ENCODE results near the gene VPS13C.

VPS13C gene, protein sequence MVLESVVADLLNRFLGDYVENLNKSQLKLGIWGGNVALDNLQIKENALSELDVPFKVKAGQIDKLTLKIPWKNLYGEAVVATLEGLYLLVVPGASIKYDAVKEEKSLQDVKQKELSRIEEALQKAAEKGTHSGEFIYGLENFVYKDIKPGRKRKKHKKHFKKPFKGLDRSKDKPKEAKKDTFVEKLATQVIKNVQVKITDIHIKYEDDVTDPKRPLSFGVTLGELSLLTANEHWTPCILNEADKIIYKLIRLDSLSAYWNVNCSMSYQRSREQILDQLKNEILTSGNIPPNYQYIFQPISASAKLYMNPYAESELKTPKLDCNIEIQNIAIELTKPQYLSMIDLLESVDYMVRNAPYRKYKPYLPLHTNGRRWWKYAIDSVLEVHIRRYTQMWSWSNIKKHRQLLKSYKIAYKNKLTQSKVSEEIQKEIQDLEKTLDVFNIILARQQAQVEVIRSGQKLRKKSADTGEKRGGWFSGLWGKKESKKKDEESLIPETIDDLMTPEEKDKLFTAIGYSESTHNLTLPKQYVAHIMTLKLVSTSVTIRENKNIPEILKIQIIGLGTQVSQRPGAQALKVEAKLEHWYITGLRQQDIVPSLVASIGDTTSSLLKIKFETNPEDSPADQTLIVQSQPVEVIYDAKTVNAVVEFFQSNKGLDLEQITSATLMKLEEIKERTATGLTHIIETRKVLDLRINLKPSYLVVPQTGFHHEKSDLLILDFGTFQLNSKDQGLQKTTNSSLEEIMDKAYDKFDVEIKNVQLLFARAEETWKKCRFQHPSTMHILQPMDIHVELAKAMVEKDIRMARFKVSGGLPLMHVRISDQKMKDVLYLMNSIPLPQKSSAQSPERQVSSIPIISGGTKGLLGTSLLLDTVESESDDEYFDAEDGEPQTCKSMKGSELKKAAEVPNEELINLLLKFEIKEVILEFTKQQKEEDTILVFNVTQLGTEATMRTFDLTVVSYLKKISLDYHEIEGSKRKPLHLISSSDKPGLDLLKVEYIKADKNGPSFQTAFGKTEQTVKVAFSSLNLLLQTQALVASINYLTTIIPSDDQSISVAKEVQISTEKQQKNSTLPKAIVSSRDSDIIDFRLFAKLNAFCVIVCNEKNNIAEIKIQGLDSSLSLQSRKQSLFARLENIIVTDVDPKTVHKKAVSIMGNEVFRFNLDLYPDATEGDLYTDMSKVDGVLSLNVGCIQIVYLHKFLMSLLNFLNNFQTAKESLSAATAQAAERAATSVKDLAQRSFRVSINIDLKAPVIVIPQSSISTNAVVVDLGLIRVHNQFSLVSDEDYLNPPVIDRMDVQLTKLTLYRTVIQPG (N-terminal part only)

DNA sequence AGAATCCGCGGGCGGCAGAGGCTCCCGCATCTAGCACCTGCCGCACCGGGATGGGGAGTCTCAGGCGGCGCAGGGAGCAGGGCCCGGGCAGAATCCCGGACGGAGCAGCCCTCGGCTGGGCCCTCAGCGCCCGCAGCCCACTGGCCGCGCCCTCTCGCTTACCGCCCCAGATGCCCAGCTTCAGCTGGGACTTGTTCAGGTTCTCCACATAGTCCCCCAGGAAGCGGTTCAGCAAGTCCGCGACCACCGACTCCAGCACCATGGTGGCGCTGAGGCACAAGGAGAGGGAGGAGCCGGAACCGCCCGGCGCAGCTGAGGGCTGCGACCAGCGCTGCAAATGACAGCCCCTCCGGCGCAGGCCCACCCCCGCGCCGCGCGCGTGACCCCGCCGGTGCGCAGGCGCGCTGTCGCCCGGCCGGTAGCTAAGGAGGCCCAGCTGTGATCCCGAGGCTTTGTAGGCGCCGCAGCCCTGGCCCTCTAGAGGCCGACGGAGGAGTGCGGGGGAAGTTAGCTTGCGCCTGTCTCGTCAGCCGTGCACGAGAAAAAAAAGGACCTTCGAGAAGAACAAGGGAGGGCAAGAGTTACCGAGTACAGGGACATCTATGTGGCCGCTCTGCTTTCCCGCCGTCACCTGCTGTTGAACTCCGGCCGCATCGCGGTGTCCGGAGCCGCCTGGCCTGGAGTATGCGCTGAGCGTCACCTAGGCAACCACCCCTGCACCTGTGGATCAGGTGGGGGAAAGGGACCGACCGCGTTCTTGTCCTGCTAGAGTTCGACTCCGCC is at the start of gene VPS13C:
Gene VPS13C (minus strand): TSS at position 335 of the 783 bp plus-strand sequence. CDS start 73 bp downstream, at position 262.
- DNase-seq (ENCODE audit: low spot score): peak; percentile 94

DNA sequence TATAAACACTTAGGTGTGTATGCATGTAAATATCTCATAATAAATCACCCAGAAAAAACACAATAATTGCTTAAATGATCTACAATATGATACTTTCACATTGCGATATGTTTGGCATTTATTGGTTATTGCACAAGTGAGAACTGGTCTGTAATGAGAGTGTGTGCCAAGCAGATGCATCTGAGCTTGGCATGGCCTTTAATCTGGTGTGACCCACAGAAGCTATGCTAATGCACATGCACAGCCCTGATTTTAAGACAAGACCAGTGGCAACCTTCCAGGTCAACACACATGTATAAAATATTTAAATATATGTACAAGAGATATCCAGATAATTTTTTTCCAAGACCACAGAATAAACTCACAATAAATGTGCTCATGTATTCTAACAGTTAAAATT is 49.2 kb upstream of the VPS13C start:
- DNase-seq (ENCODE audit: low spot score): no peak

DNA sequence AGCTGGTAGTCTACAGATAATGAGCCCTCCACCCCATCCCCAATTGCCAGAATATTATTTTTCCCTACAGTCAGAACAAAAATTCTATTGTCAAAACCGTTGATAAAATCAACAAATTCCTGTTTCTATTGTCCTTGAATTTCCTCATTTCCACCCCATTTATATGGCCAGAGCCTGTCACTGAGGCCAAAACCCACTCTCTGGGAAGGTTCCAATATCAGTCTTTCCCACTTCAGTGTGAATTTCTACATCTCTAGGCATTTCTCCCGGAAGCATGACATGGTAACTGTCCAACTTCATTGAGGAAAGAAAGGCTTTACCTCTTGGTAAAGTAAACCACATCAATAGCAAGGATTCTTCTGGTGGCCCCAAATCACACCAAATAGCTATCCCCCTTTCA is 48.2 kb upstream of the VPS13C start:
- no peak for DNase-seq (ENCODE audit: low spot score)

- no peak for DNase-seq (ENCODE audit: low spot score)
Observed at GRCh38 chr15:62107571-62108121, 47.4 kb upstream of the VPS13C start.

- DNase-seq (ENCODE audit: low spot score): no peak
Observed at GRCh38 chr15:62106096-62106495, 45.8 kb upstream of the VPS13C start.

DNA sequence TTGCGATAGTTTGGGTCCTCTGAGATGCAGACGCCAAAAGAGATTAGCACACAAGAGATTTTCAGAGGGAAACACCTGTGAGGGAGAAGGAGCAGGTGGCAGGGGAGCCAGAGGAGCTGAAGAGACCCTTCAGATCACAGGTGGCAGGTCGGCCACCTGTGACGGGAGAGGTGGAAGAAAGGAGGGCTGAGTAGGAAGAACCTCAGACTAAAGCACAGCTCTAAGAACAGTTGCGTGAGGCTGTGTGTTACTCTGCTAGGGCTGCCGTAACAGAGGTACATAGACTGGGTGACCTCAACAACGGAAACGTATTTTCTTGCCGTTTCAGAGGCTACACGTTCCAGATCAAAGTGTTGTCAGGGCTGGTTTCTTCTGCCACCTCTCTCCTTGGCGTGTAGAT is 45.0 kb upstream of the VPS13C start:
- no peak for DNase-seq (ENCODE audit: low spot score)

DNA sequence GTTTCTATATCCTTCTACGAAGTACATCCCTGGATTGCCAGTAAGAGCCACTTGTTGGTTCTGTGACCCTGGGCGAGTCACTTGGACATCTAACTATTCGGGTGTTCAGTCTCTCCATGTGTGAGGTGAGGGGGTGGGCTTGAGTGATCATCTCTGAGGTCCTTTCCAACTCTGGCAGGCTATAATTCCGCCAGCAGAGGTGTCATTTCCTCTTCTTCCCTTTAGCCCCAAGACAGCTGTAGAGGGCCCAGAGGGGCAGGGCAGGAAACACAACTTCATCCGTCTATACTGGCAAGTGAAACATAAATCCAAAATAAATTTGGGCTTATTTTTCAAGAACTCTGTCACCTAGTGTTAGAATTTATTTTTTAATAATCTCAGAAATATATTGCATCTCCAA is 44.6 kb upstream of the VPS13C start:
- no peak for DNase-seq (ENCODE audit: low spot score)

DNA sequence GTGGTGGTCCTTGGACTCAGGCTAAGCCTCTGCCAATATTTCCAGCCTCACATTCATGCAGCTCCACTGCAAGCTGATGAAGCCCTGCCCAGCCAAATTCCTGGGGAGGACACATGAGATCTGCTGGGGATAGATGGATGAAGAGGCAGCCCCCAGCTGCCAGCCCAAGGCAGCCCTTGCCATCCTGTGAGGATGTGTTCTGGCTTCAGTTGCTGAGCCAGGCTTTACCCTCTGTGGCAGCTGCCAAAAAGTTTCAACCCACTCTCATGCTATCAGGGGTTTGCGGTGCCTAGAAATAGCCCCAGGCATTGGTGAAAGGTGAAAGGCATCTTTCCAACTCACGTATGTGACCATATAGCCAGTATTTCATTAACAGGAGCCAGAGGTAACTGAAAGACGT is 44.2 kb upstream of the VPS13C start:
- no peak for DNase-seq (ENCODE audit: low spot score)

GRCh38 chr15:62103431-62103830 is 43.2 kb upstream of the VPS13C start:
- no peak for DNase-seq (ENCODE audit: low spot score)

- DNase-seq (ENCODE audit: low spot score): no peak
Observed at GRCh38 chr15:62099094-62099601, 38.9 kb upstream of the VPS13C start.

DNA sequence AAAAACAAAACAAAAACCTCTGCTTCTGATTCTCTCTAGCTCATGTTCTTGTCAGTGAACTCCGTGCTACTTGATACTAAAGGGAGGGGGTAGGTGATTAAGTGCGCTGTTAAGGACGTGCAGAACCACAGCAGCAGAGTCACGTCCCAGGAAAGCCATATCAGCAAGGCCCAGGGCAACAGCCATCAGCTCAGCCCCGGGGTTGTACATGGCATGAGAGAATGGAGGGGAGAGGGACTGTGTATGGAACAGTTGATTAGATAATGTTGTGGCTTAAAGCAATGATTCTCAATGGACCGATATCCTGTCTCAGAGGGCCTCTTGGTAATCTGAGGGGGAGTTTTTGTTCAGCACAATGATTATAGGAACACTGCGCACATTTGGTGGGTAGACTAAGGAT is 34.1 kb upstream of the VPS13C start:
- no peak for DNase-seq (ENCODE audit: low spot score)

- no peak for DNase-seq (ENCODE audit: low spot score)
Observed at GRCh38 chr15:62093809-62094208, 33.6 kb upstream of the VPS13C start.

- no peak for DNase-seq (ENCODE audit: low spot score)
Observed at GRCh38 chr15:62090988-62091387, 30.7 kb upstream of the VPS13C start.

DNA sequence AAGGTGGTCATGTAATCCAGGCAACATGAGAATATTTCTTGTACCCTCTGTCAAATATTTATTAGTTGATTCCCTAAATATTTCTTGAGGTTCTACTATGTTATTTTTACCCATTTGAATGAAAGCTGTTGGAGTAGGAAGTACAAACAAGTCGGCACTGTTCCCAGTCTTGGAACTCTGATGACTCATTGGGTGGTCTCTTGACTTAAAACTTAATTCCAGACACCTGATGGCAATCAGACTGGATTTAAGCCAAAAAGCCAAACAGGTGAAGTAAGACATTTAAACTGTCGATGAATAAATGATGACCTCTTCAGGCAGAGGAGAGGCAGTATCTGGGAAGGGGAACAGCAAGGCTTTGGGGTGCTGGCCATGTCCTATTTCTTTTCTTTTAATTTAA is 29.4 kb upstream of the VPS13C start:
- no peak for DNase-seq (ENCODE audit: low spot score)

GRCh38 chr15:62088353-62088693 is 28.1 kb upstream of the VPS13C start:
- no peak for DNase-seq (ENCODE audit: low spot score)

- DNase-seq (ENCODE audit: low spot score): no peak
Observed at GRCh38 chr15:62087671-62088352, 27.6 kb upstream of the VPS13C start.

DNA sequence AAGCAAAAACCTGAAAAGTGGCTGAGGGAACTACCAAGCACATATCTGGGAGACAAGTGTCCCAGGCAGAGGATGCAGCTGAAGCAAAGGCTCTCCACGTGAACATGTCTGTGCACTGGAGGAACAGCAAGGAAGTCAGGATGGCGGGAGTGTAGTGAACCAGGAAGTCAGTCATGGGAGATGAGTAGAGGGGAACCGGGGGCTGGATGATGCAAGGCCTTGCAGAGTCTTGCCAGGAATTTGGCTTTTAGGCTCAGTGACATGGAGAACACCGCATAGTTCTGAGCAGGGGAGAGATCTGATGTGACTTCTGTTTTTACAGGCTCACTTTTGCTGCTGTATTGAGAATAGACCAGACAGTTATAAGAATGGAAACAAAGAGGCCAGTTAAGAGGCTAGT is 25.5 kb upstream of the VPS13C start:
- no peak for DNase-seq (ENCODE audit: low spot score)

DNA sequence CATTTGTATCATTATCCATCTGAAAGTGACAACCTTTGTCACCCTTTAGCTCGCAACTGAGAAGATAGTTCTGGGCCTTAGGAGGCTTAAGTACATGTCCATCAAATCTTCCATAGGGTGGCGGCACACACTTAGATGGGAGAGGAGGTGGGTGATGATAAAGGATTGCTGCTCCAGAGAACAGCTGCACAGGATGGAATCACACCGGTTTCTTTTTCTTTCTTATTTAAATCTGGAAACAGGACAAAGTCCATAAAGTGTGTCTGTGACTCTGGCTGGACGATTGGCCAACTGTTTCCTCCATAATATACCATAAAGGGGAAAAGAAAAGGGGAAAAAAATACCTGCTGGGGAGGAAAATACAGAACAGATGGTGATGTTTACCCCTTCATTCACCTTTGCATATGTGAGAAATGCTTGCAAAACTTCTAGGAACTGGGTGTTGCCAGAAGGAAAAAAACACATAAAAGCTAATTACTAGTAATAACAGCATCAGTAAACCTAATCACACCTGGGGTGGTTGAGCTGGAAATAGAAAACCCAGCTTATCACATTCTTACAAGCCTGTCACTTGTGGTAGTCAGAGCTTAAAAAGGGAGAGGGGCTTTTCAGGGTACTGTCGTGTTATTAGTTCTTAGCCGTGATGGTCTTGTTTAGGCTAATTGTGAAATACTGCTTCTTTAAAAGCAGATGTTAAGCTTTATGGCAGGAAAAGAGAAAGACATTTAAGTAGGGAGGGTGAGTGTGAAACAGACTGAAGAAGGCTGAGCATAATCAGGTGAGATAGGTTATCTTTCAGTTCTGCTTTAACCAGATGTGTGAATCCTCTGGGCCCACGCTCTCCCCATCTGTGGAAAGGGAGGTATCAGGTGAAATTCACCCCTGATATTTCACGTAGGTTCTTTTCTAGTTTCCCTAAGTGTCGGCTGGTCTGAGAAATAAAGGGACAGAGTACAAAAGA is 23.2 kb upstream of the VPS13C start:
- DNase-seq (ENCODE audit: low spot score): no peak

DNA sequence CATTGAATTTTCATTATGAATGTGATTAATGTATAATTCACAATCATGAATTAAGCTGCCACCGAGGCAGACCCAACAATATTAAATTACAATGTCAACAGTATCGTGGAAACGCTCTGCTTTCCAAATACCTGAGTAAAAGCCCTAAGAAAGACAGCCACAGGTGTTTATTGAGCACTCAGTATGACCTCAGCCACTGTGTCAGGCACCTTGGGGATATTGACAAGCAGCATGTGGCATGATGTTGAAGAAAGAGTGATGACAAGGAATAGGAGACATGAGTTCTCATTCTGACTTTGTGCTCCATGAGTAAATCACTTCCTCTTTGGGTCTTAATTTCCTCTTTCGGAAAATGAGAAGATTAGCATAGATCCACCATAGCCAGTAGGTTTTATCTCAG is 19.3 kb upstream of the VPS13C start:
- no peak for DNase-seq (ENCODE audit: low spot score)
